GM23248 (cell line): ENCODE measurements around the gene LTN1.

Experiments used
- EZH2 ChIP-seq: fragments of 200-600 bp; sonication (generic); IDR thresholded peaks from 2 replicates; pipeline ENCODE4 v1.6.1; 2018; ENCODE audit warnings: antibody characterized with exemption, mild to moderate bottlenecking; ENCODE audit not compliant: insufficient read depth, poor library complexity, severe bottlenecking
- EZH2phosphoT487 ChIP-seq: fragments of 200-600 bp; sonication (generic); IDR thresholded peaks from 2 replicates; pipeline ENCODE4 v1.6.1; 2018; ENCODE audit warnings: antibody characterized with exemption, moderate library complexity, mild to moderate bottlenecking, low read depth; ENCODE audit not compliant: insufficient read depth

DNA sequence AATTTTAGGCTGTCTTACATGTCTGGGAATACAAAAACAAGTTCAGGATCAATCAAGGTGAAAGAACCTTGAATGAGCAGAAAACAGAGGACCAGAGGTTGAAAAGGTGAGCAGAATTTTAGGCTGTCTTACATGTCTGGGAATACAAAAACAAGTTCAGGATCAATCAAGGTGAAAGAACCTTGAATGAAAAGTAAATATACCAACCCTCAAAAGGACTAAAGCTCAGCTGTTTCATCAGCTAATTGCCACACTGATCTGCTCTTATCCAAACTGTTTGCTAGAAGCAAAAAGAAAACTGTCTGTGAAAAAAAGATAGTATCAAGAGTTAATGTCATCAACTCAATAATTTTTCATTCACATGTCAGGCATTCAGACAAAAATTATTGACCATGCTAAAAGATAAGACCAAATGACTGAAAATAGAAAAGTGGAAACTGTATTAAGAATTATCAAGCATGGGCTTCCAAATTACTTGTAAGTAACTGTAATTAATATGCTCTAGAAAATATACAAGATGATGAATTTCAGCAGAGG is 69.2 kb downstream of the LTN1 start:
- no peak for TF ChIP-seq EZH2
- TF ChIP-seq EZH2phosphoT487: no peak
